Activated CD4-positive, alpha-beta T cell treated with anti-CD3 and anti-CD28 coated beads, Interleukin-2, amount 50 U/mL, for 16 hours (primary cell): ENCODE results near the gene COL20A1.

Experiments
- DNase-seq: peaks from one replicate; pipeline ENCODE4 v3.0.0-alpha.2; 2020

Gene COL20A1

GRCh38 chr20:63380346-63380870 lies 87.4 kb downstream of the COL20A1 start:
- DNase-seq: no peak

GRCh38 chr20:63381781-63382431 lies 88.9 kb downstream of the COL20A1 start:
- no peak for DNase-seq

- DNase-seq: no peak
Measured at GRCh38 chr20:63382551-63383300, 89.7 kb downstream of the COL20A1 start.

GRCh38 chr20:63383556-63383955 lies 90.6 kb downstream of the COL20A1 start:
- DNase-seq: no peak

- no peak for DNase-seq
Measured at GRCh38 chr20:63384336-63384735, 91.3 kb downstream of the COL20A1 start.
